ENCODE results near the gene MRPL46.
"Not testable (repeated sequence)": the region's sequence is repeated elsewhere in the genome, so short reads cannot be mapped to it uniquely, and the experiment has no call there.

Gene MRPL46

GRCh38 chr15:88477126-88477525 is 9.9 kb upstream of the MRPL46 start:
- DNase-seq = no peak

DNA sequence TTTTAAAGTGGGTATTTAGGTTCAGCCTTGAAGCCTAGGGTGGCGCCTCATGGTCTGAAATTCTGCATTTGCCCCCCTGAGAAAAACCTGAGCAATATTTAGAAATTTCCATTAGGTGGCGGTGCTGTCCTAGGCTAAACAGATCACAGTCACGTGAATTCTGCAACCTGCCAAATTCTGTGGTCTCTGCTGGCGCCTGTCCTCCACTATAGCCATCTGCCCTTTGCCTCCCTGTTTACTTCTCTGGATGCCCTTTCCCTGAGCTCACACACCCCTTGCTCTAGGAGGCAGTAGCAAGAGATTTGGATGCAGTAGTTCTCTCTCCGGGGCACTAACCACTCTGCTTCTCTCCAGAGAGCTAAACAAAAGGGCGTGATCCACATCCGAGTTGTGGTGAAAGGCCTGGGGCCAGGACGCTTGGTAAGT is 9.5 kb upstream of the MRPL46 start:
- no peak for DNase-seq

GRCh38 chr15:88473661-88474293 is 6.6 kb upstream of the MRPL46 start:
- DNase-seq = not testable (repeated sequence)

- DNase-seq = no peak
Measured at GRCh38 chr15:88472225-88472624, 5.0 kb upstream of the MRPL46 start.

DNA sequence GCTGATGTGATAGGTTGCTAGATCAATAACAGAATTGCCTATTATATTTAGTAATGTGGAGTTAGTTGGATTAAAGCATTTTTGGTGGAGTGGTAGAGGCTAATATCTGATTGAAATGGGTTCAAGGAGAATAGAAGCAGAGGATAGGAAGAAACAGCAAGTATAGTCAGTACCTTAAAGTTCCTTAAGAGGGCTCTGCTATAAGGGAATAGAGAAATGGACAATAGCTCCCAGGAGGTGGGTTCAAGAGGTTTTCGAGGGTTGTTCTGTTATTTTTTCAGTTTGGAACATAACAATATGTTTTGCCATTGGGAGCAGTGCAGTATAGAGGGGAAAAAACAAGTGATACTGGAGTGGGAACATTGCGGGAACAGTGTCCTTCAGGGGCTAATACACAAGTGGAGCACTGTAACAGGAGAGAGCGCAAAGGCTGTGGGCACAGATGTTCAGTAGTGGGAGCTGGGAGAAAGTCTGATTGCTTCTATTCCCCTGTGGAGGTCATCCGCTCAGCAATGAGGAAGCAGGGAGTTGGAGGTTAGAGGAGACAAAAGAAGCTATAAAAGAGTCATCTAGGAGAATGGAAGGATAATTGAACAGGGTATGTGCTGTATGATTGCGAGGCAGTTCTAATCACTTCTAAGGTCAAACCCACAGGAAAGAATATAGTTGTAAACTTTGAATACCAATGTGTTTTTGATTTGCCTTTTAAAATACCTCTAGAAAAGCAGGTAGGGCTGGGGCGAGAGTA is 3.6 kb upstream of the MRPL46 start:
- DNase-seq = no peak

GRCh38 chr15:88469321-88469720 is 2.1 kb upstream of the MRPL46 start:
- no peak for DNase-seq

DNA sequence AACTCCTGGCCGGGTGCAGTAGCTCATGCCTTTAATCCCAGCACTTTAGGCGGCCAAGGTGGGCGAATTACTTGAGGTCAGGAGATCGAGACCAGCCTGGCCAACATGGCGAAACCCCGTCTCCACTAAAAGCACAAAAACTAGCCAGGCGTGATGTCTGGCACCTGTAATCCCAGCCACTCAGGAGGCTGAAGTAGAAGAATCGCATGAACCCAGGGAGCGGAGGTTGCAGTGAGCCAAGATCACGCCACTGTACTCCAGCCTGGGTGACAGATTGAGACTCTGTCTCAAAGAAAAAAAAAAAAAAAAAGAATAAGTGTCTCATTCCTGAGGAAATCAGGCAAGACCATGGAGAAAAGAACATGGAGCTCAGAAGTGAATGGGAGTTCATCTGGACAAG is 1.5 kb upstream of the MRPL46 start:
- DNase-seq = not testable (repeated sequence)

DNA sequence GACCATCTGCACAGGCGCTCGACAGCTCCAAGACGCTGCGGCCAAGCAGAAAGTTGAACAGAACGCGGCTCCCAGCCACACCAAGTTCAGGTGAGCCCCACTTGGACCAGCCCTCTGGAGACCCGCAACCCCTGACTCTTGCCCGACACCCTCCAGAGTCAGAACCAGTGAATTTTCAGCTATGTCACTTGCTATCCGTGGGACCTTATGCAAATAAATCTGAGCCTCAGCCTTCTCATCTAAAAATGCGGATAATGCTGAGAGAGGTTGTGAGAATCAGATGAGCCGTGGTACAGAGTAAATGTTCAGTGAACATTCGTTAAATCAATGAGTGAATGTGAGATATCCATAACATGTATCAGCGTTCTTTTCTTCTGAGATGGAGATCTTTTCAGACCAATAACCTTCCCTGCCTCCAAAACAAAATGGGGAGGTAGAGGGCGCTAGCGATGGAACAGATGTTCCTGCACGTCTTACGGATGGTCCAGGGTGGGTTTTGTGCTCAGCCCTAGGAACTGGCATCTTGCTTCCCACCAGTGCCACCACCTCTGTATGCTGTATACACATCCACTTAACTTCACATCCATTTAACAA is 844 bp upstream of the MRPL46 start:
- DNase-seq = no peak

- DNase-seq = no peak
Measured at GRCh38 chr15:88465633-88466224, 1.5 kb downstream of the MRPL46 start.

GRCh38 chr15:88463870-88464532 is 3.2 kb downstream of the MRPL46 start:
- no peak for DNase-seq

- no peak for DNase-seq
Measured at GRCh38 chr15:88456733-88457132, 10.5 kb downstream of the MRPL46 start.

GRCh38 chr15:88454867-88455810 is 12.0 kb downstream of the MRPL46 start:
- DNase-seq = peak; percentile 34

DNA sequence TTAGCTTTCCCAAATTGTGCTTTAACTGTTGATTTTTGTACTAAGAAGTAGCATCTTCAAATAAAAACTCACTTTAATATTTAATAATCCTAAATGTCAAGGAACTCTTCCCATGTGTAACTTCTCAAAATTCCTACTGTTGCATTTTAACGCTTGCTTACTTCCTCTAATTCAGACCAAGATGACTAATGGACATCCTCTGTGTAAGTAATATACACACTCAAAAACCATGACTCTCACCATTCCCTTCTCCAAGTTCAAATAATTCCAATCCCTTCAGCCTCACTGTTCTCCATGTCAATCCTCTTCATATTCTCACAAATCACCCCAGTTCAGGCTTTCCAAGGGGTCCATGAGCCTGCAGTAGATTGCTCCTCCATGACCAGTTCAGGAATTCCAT is 13.0 kb downstream of the MRPL46 start:
- no peak for DNase-seq

- DNase-seq = no peak
Measured at GRCh38 chr15:88453651-88454050, 13.5 kb downstream of the MRPL46 start.

DNA sequence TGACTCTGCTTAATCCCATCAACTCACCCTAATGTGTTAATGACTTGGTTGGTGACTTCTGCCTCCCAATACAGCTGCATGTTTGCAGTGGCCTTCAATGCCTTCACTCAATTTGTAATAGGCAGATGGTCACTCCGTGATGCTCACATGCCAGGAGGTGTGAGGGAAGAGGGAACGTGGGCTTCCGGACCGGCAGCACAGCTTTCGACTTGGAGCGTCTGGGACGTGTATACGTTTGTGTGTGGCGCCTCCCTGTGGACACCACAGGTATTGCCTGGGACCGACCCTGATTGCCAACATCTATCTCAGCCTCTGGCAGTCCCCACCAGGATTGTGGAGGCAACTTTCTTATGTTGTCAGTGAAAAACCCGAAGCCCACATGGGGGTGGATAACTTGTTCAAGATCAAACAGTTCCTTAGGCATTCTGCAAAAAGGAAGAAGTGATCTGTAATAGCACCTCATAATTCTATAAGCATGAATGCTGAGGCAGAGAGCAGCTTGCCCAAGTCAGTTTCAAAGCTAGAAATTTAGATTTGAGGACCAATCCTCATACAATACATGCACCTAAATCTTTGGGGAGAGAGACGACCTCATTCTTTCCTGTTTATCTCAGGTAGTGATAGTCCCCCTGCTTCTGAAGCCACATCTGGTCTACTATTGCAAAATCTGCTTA is 16.9 kb downstream of the MRPL46 start:
- peak; percentile 73 for DNase-seq

- no peak for DNase-seq
Measured at GRCh38 chr15:88449581-88449980, 17.6 kb downstream of the MRPL46 start.

DNA sequence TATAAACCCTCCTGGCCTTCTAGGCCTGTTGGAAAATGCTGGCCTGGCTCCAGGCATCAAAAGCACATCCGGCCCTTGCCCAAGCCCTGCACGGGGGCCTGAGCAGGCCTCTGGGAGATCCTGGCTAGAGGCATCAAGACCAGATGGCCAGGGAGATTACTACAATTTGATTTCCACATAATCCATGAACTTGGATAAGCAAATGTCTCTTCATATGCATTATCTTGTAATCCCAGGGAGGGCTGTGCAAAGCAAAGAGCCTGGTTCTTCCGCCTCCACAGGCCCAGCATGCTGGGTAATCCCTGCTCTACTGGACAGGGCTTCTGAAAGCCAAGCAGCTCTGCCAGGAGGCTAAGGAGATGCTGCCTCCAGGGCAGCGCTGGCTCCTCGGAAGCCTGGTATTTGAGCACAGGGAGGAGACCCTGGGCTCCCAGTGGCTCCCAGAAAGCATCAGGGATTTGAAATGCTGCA is 18.2 kb downstream of the MRPL46 start:
- no peak for DNase-seq

- no peak for DNase-seq
Measured at GRCh38 chr15:88447741-88448140, 19.4 kb downstream of the MRPL46 start.

DNA sequence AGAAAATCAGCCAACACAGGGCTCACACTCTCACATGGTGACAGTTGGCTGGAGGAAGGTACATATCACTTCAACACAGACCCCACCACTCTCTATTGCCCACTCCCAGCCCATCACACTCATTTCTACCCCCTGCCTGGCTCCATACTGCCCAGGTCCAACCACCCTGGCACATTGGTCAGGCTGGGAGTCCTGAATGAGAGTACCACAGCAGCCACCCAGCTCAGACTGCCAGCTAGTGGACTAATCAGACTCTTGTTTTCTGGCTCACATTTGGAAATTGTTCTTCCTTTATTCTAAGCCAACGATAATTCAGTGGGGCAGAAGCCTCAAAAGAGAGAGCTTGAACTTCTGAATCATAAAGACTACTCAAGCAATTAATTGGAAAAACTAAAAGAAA is 20.0 kb downstream of the MRPL46 start:
- no peak for DNase-seq

DNA sequence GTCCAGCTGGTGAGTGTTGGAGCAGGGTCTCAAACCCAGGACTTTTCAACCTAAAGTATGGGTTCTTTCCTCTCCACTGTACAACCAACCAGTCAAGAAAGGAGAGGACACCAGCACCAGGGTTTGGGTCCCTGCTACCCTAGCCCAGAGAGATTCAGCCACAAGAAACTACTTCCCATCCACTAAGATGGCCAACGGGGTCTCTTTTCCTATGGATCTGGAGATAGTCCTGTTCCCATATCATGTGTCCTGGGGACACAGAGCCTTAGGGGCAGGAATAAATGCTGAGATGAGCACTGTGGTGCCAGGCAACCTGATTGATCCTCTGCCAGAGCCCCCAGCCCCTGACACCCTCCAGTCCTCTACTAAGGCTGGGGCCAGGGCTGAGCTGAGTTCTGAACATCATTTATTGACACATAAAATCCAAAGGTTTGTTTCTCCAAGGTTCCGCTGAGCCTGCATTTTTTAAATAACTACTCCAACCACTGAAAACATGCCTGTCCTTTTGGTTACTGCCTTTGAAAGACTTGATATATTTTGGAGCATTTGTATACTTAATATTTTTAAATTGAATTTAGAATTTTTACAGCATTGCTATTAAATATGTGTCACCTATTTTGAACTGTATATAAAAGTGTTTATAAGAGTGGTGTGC is 26.0 kb downstream of the MRPL46 start:
- no peak for DNase-seq

DNA sequence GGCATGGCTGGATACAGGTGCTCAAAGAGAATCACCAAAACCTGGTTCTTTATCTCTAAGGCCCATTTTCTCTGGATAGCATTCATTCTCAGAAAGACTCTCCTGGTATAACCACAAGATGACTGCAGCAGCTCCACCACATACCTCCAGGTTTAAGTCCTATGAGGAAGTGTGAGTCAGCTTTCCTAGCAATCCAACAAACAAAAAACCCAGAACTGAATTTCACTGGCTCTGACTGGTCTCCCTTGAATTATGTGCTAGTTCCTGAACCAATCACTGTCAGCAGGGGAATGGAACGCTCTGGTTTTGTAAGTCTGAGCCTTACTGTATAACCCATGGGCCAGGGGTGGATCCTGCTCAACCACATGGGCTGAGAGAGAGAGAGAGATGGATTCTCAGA is 27.2 kb downstream of the MRPL46 start:
- DNase-seq = no peak
